ENCODE results near the gene ZCWPW1. TPM values are rescaled to one million over a fixed set of nuclear protein-coding genes. Genes with fewer than 3 reads are reported as not detected.
"Not testable (repeated sequence)": the region's sequence is repeated elsewhere in the genome, so short reads cannot be mapped to it uniquely, and the experiment has no call there.

ZCWPW1 gene
- total and polyA plus RNA-seq, 5 experiments from 2014 or later: 3.1 to 18.4 (median 9.3) TPM

GRCh38 chr7:100352984-100353684, 75.4 kb downstream of the ZCWPW1 start:
- H3K4me3 Mint-ChIP-seq: peak overlapping the region; percentile 77 to 92 (median 84)

GRCh38 chr7:100352230-100352781, 76.2 kb downstream of the ZCWPW1 start:
- peak in 4 of 10 donors; percentile 14 to 65 (median 28) for DNase-seq
- Mint-ChIP-seq H3K36me3 (peaks cover 0 to 54% (median 7%) of the 10 kb centered on the region in 3 donors), H3K4me1 (peaks cover 18 to 46% (median 34%) of the 10 kb centered on the region in 4 donors), H3K4me3 (peak overlapping the region; percentile 58 to 92 (median 84)), H3K27ac (peak overlapping the region; percentile 80 to 97 (median 92))
- H3K9me3 Mint-ChIP-seq, H3K27me3 Mint-ChIP-seq: not testable (repeated sequence)
- POLR2A ChIA-PET: interaction anchor here (0.9 kb wide), 1 partner anchor 76 kb away, joined by 3 read pairs; the partner anchor contains the start of gene ZCWPW1
- peak; percentile 81 to 91 for ATAC-seq

More at GRCh38 chr7:100352984-100353684, 75.4 kb downstream of the ZCWPW1 start:
- POLR2A ChIA-PET: interaction anchor here (0.5 to 1.2 kb wide), 3 partner anchors 50 to 132 kb away, joined by 3 read pairs; partner anchors contain the start of gene ZCWPW1
- ATAC-seq (peak in 1 of 2 donors; percentile 3), DNase-seq (no peak)
- peak overlapping the region; percentile 87 to 97 (median 92) for H3K27ac Mint-ChIP-seq
- no peaks in the 10 kb centered on the region for H3K27me3 Mint-ChIP-seq
- peaks cover 18 to 49% (median 36%) of the 10 kb centered on the region in 4 donors for H3K4me1 Mint-ChIP-seq
- H3K36me3 Mint-ChIP-seq: peaks cover 0 to 53% (median 6%) of the 10 kb centered on the region in 3 donors
- H3K9me3 Mint-ChIP-seq: no peaks in the 10 kb centered on the region

- DNase-seq (no peak), ATAC-seq (no peak)
- POLR2A ChIA-PET: interaction anchor here (0.6 kb wide), 1 partner anchor 80 kb away, joined by 3 read pairs; no protein-coding TSS in a partner anchor
- Mint-ChIP-seq H3K4me1 (peaks cover 18 to 45% (median 34%) of the 10 kb centered on the region in 4 donors), H3K9me3 (no peaks in the 10 kb centered on the region), H3K4me3 (peak overlapping the region; percentile 54 to 92 (median 74)), H3K36me3 (peaks cover 0 to 58% (median 9%) of the 10 kb centered on the region in 3 donors), H3K27me3 (no peaks in the 10 kb centered on the region), H3K27ac (peak overlapping the region; percentile 77 to 97 (median 90))
Measured at GRCh38 chr7:100351657-100352058, 76.8 kb downstream of the ZCWPW1 start.

Other genes with a start within 250 kb of the ZCWPW1 start
- 10 to 100 TPM; 81.5 to 83.8 TPM for gene PVRIG, start 208.8 kb downstream of the ZCWPW1 start, total RNA-seq
- gene PVRIG, start 208.8 kb downstream of the ZCWPW1 start, polyA plus RNA-seq: 10 to 100 TPM; 79.1 to 85.4 (median 84.7) TPM
- not detected for gene SPDYE3, start 121.0 kb downstream of the ZCWPW1 start, total RNA-seq
- 10 to 100 TPM in 1 of 3 donors, 1 to 10 TPM in 2; 4.8 to 10.9 (median 7.7) TPM for gene SPDYE3, start 121.0 kb downstream of the ZCWPW1 start, polyA plus RNA-seq
- 100 to 1,000 TPM; 129 to 130 TPM for gene PILRB, start 70.6 kb downstream of the ZCWPW1 start, total RNA-seq
- gene PILRB, start 70.6 kb downstream of the ZCWPW1 start, polyA plus RNA-seq: 10 to 100 TPM in 1 of 3 donors, 1 to 10 TPM in 2; 2.5 to 14.6 (median 3.3) TPM
- gene PILRA, start 55.2 kb downstream of the ZCWPW1 start, total RNA-seq: 10 to 100 TPM in 1 of 2 experiments, 1 to 10 TPM in 1; 8.6 to 10.6 TPM
- under 1 TPM; 0.35 to 0.63 (median 0.60) TPM for gene PILRA, start 55.2 kb downstream of the ZCWPW1 start, polyA plus RNA-seq
- 10 to 100 TPM; 64.8 to 66.8 TPM for gene MEPCE, start 1.1 kb upstream of the ZCWPW1 start, total RNA-seq
- gene MEPCE, start 1.1 kb upstream of the ZCWPW1 start, polyA plus RNA-seq: 10 to 100 TPM in 2 of 3 donors, 1 to 10 TPM in 1; 9.7 to 15.8 (median 11.3) TPM
- gene PPP1R35, start 7.8 kb upstream of the ZCWPW1 start, total RNA-seq: 10 to 100 TPM; 63.8 to 73.0 TPM
- gene PPP1R35, start 7.8 kb upstream of the ZCWPW1 start, polyA plus RNA-seq: 10 to 100 TPM; 20.7 to 40.6 (median 27.0) TPM
- 1 to 10 TPM; 4.0 to 4.5 TPM for gene SPACDR, start 35.6 kb upstream of the ZCWPW1 start, total RNA-seq
- gene SPACDR, start 35.6 kb upstream of the ZCWPW1 start, polyA plus RNA-seq: under 1 TPM in 2 of 3 donors, not detected in 1; 0.28 to 0.56 TPM
- gene TSC22D4, start 50.5 kb upstream of the ZCWPW1 start, total RNA-seq: 100 to 1,000 TPM; 128 to 129 TPM
- 10 to 100 TPM; 30.3 to 35.9 (median 31.0) TPM for gene TSC22D4, start 50.5 kb upstream of the ZCWPW1 start, polyA plus RNA-seq
- gene NYAP1, start 55.2 kb upstream of the ZCWPW1 start, total RNA-seq: under 1 TPM in 1 of 2 experiments, not detected in 1; 0.44 TPM
- not detected for gene NYAP1, start 55.2 kb upstream of the ZCWPW1 start, polyA plus RNA-seq
- 10 to 100 TPM; 19.0 to 22.0 TPM for gene AGFG2, start 110.5 kb upstream of the ZCWPW1 start, total RNA-seq
- gene AGFG2, start 110.5 kb upstream of the ZCWPW1 start, polyA plus RNA-seq: 10 to 100 TPM in 2 of 3 donors, 1 to 10 TPM in 1; 5.8 to 13.6 (median 11.5) TPM
- 100 to 1,000 TPM; 102 to 118 TPM for gene SAP25, start 145.2 kb upstream of the ZCWPW1 start, total RNA-seq
- gene SAP25, start 145.2 kb upstream of the ZCWPW1 start, polyA plus RNA-seq: under 1 TPM in 1 of 3 donors, not detected in 2; 0.42 TPM
- 100 to 1,000 TPM; 447 to 454 TPM for gene LRCH4, start 157.4 kb upstream of the ZCWPW1 start, total RNA-seq
- 100 to 1,000 TPM; 131 to 180 (median 153) TPM for gene LRCH4, start 157.4 kb upstream of the ZCWPW1 start, polyA plus RNA-seq
- gene FBXO24, start 157.6 kb upstream of the ZCWPW1 start, total RNA-seq: 1 to 10 TPM; 2.5 to 3.6 TPM
- under 1 TPM; 0.60 to 0.95 (median 0.61) TPM for gene FBXO24, start 157.6 kb upstream of the ZCWPW1 start, polyA plus RNA-seq
- 10 to 100 TPM in 1 of 2 experiments, 1 to 10 TPM in 1; 8.3 to 12.5 TPM for gene PCOLCE, start 173.7 kb upstream of the ZCWPW1 start, total RNA-seq
- 1 to 10 TPM in 1 of 3 donors, under 1 TPM in 2; 0.25 to 1.3 (median 0.64) TPM for gene PCOLCE, start 173.7 kb upstream of the ZCWPW1 start, polyA plus RNA-seq
- 10 to 100 TPM; 13.0 to 16.4 TPM for gene MOSPD3, start 183.8 kb upstream of the ZCWPW1 start, total RNA-seq
- gene MOSPD3, start 183.8 kb upstream of the ZCWPW1 start, polyA plus RNA-seq: 10 to 100 TPM; 16.0 to 21.0 (median 20.0) TPM
- 1 to 10 TPM; 2.6 to 5.9 TPM for gene TFR2, start 212.8 kb upstream of the ZCWPW1 start, total RNA-seq
- 1 to 10 TPM in 1 of 3 donors, under 1 TPM in 2; 0.51 to 1.3 (median 0.79) TPM for gene TFR2, start 212.8 kb upstream of the ZCWPW1 start, polyA plus RNA-seq
- gene ACTL6B, start 227.7 kb upstream of the ZCWPW1 start, total RNA-seq: not detected
- gene ACTL6B, start 227.7 kb upstream of the ZCWPW1 start, polyA plus RNA-seq: not detected
- gene GNB2, start 245.0 kb upstream of the ZCWPW1 start, total RNA-seq: 100 to 1,000 TPM; 117 to 118 TPM
- gene GNB2, start 245.0 kb upstream of the ZCWPW1 start, polyA plus RNA-seq: 10 to 100 TPM; 34.8 to 42.4 (median 42.1) TPM